NCI-H146 (cell line): ENCODE data around the gene CLDN3.
A peak's percentile ranks its signal among the peaks of the same experiment; 100 is the strongest.

Source experiments
- DNase-seq: peaks from one replicate; lab custom pipeline; 2025; lab: John Stamatoyannopoulos, UW

The CLDN3 gene

DNA sequence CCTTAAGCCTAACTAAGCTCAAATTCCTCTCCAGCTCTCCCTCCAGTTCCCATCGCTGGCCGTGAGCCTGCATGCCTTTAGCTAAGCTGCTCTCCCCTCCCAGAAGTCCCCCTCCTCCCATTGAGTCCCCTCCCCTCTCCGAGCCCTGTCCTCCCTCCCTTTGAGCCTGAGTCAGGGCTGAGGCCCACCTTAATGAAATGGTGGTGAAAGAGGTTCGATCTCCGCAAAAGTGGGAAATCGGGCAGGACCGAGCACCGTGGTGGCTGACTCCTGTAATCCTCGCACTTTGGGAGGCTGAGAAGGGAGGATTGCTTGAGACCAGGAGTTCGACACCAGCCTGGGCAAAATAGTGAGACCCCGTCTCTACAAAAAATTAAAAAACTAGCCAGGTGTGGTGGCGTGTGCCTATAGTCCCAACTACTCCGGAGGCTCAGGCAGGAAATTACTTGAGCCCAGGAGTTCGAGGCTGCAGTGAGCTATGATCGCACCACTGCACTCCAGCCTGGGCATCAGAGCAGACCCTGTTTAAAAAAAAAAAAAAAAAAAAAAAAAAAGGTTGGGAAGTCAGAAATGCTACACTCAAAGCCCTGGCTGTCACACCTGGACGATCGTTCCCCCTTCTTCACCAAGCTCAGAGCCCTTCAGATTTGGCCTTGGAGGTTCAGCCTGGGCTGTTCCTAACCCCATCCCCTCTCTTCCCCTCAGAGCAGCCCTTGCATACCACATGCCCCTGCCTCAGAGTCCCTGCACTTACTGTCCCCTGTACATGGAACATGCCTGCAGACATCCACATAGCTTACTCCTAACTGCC, 995 bp upstream of the CLDN3 start:
- DNase-seq, result no peak

DNA sequence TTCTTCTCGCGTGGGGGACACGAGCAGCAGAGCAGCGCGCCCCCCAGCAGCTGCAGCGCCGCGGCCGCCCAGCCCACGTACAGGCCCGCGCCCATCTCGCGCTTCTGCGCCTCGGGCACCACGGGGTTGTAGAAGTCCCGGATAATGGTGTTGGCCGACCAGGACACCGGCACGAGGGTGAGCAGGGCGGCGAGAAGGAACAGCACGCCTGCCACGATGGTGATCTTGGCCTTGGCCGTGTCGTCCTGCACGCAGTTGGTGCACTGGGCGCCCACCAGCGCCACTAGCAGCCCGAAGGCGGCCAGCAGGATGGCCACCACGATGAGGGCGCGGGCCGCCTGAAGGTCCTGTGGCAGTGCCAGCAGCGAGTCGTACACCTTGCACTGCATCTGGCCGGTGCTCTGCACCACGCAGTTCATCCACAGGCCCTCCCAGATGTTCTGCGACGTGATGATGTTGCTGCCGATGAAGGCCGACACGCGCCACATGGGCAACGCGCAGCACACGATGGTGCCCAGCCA, 529 bp downstream of the CLDN3 start:
- peak; percentile 55 for DNase-seq

GRCh38 chr7:73768641-73769480, 1.2 kb downstream of the CLDN3 start:
- DNase-seq, result no peak

DNA sequence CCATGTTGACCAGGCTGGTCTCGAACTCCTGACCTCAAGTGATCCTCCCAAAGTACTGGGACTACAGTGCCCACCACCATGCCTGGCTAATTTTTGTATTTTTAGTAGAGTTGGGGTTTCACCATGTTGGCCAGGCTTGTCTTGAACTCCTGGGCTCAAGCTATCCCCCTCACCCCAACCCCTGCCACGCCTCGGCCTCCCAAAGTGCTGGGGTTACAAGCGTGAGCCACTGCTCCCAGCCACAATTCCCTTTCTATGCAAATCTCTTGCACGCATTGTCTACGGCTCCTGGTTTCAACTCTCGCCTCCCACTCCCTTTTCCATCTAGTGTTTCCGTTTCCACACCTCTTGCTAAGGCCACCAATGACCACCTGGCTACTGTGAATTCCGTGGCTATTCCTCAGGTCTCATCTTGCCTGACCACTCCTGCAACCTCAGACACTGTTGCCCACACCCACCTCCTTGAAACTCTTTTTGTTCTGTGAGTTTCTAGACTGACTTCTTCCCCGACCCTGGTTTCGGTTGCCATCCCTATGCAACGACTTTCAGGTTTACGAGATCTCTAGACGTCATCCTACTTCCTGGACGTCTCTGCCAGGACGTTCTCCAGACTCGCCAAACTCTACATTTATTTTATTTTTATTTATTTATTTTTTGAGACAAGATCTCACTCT, 3.4 kb downstream of the CLDN3 start:
- no peak for DNase-seq

GRCh38 chr7:73762659-73762999, 7.4 kb downstream of the CLDN3 start:
- no peak for DNase-seq

- DNase-seq, result no peak
Observed at GRCh38 chr7:73761854-73762658, 8.0 kb downstream of the CLDN3 start.

DNA sequence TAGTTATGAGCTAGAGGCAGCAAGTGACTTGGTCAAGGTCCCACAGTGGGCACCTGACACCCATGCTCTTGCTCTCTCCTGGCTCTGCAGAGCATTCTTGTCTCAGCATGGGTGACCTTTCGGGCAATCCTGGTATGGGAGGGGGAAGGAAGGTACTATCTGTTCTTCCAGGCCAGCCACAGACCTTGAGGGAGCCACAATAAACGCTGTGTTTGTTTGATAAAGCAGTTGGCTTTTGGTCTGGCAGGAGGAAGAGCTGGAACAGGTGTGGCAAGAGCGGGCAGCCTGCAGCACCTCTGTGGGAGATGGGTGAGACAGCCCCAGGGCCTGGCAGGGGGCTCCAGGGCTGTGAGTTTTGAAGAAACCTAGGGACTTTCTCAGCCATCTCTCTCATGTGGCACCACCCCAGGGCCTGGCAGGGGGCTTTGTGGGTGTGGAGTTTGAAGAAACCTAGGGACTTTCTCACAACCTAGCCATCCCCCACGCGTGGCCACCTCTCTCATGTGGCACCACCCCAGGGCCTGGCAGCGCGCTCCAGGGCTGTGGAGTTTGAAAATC, 11.4 kb downstream of the CLDN3 start:
- peak; percentile 31 for DNase-seq

- DNase-seq, result no peak
Observed at GRCh38 chr7:73749931-73750776, 19.9 kb downstream of the CLDN3 start.

DNA sequence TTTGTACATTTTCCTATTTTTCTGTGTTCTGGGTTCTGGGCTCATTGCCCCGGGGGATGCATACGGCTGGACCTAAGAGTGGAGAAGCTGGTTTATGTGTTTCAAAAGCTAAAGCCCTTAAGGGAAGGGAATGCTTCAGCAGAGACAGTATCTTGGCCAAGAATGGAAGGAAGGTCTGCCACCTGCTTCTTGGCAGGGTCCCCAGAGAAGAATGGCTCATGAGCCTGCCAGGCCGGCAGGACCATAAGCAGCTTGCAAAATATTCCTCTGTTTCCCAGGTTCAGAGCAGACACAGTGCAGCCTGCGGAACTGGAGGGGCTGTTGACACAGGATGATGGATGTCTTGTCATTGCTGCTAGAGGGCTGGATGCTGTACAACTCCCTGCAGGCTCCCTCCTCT, 23.7 kb downstream of the CLDN3 start:
- no peak for DNase-seq

GRCh38 chr7:73742753-73743641, 27.1 kb downstream of the CLDN3 start:
- DNase-seq, result peak; percentile 99

- DNase-seq, result peak; percentile 80
Observed at GRCh38 chr7:73742338-73742752, 27.7 kb downstream of the CLDN3 start.

GRCh38 chr7:73741600-73741999, 28.5 kb downstream of the CLDN3 start:
- DNase-seq, result peak; percentile 91

- no peak for DNase-seq
Observed at GRCh38 chr7:73740771-73741170, 29.3 kb downstream of the CLDN3 start.

GRCh38 chr7:73740212-73740611, 29.9 kb downstream of the CLDN3 start:
- no peak for DNase-seq

- DNase-seq, result peak; percentile 66
Observed at GRCh38 chr7:73739387-73739767, 30.7 kb downstream of the CLDN3 start.

- DNase-seq, result peak; percentile 98
Observed at GRCh38 chr7:73738612-73739386, 31.3 kb downstream of the CLDN3 start, which contains the start of gene ABHD11. TSS of gene ABHD11 (minus strand) at chr7:73738802. CDS start at chr7:73738770, 32 bp downstream.

DNA sequence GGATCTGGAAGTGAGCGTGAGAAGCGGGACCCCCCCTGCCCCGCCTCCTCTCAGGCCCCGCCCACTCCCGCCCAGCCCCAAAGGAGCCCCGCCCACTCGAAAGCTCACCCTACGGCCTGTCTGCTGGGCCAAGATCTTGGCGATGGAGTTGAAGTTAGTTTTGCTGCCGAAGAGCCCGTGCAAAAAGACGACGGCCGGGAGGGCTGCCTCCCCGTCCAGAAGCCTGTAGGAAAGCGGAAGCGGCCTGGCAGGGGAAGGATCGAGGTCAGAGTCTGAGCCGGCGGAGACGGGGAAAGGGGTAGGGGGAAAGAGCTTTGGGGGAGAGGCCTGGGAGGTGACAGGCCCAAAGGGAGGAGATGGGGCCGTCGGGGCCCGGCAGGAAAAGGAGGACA, 31.9 kb downstream of the CLDN3 start:
- peak; percentile 59 for DNase-seq

- no peak for DNase-seq
Observed at GRCh38 chr7:73737491-73738219, 32.4 kb downstream of the CLDN3 start.
